ENCODE results near the gene TCFL5.

GRCh38 chr20:62806383-62807050 is 55.1 kb downstream of the TCFL5 start:
- TF ChIP-seq CTCF (IDR thresholded peaks at IDR 0.05) = no peak
- TF ChIP-seq POLR2AphosphoS5 (IDR thresholded peaks at IDR 0.05; ENCODE audit: low read depth, low read length) = no peak
- TF ChIP-seq REST (IDR thresholded peaks at IDR 0.05; ENCODE audit: insufficient read depth in 1 of 2, low read depth in 2 of 2, low read length in 1 of 2) = no peak
- TF ChIP-seq SIN3A (IDR thresholded peaks at IDR 0.05; ENCODE audit: borderline replicate concordance, insufficient read depth, low read depth, low read length) = no peak
- TF ChIP-seq TCF7L2 (IDR thresholded peaks at IDR 0.05; ENCODE audit: low read depth, low read length) = no peak
